Fibroblast of mammary gland (primary cell): ENCODE data around the gene ERBIN.
A peak's percentile ranks its signal among the peaks of the same experiment; 100 is the strongest.

Experiments
- DNase-seq: peaks from one replicate; pipeline ENCODE4 v3.0.0-alpha.2; 2010; ENCODE audit warnings: low read depth
- H3K4me3 ChIP-seq: 2 replicates; pipeline ENCODE4 v1.5.1; 2011; ENCODE audit warnings: low read depth, mild to moderate bottlenecking, low read length, moderate library complexity; ENCODE audit not compliant: control insufficient read depth
- TF ChIP-seq, protein P1 (sequence below): conservative IDR thresholded peaks from 2 replicates; pipeline ENCODE4 v1.5.1; 2011; ENCODE audit warnings: low read depth, low read length, inconsistent platforms; ENCODE audit not compliant: control insufficient read depth, insufficient read depth

Gene ERBIN

DNA sequence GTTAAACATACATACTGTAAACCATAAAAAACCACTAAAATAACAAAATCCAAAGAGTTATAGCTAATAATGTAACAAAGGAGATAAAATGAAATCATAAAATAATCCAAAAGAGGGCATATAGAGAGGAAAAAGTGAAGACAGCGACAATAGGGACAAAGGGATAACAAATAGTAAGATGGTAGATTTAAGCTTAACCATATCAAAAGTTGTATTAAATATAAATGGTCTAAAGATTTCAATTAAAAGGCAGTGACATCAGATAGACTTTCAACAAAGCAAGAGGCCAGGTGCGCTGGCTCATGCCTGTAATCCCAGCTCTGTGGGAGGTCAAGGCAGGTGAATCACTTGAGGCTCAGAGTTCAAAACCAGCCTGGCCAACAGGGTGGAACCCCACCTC lies 163.0 kb downstream of the ERBIN start:
- H3K4me3 ChIP-seq = no peak overlapping the region
- TF ChIP-seq, protein P1, sequence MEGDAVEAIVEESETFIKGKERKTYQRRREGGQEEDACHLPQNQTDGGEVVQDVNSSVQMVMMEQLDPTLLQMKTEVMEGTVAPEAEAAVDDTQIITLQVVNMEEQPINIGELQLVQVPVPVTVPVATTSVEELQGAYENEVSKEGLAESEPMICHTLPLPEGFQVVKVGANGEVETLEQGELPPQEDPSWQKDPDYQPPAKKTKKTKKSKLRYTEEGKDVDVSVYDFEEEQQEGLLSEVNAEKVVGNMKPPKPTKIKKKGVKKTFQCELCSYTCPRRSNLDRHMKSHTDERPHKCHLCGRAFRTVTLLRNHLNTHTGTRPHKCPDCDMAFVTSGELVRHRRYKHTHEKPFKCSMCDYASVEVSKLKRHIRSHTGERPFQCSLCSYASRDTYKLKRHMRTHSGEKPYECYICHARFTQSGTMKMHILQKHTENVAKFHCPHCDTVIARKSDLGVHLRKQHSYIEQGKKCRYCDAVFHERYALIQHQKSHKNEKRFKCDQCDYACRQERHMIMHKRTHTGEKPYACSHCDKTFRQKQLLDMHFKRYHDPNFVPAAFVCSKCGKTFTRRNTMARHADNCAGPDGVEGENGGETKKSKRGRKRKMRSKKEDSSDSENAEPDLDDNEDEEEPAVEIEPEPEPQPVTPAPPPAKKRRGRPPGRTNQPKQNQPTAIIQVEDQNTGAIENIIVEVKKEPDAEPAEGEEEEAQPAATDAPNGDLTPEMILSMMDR = no peak
- DNase-seq = no peak

GRCh38 chr5:66100851-66101250 lies 174.5 kb downstream of the ERBIN start:
- no peak overlapping the region for H3K4me3 ChIP-seq
- no peak for DNase-seq
- TF ChIP-seq, protein P1 = no peak

DNA sequence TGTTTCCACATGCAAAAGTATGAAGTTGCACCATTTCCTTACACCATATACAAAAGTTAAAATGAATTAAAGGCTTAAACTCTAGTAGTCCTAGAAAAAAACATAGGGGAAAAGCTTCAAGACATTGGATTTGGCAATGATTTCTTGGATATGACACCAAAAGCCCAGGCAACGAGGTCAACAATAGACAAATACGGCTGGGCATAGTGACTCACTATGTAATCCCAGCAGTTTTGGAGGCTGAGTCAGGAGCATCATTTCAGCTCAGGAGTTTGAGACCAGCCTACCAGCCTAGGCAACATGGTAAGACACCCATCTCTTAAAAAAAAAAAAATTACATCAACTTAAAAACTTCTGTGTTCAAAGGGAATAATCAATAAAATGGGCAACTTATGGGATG lies 186.8 kb downstream of the ERBIN start:
- H3K4me3 ChIP-seq = no peak overlapping the region
- DNase-seq = peak; percentile 83
- TF ChIP-seq, protein P1 = no peak

GRCh38 chr5:66118304-66118703 lies 191.9 kb downstream of the ERBIN start:
- TF ChIP-seq, protein P1 = no peak
- no peak for DNase-seq
- H3K4me3 ChIP-seq = no peak overlapping the region

- TF ChIP-seq, protein P1 = no peak
- H3K4me3 ChIP-seq = no peak overlapping the region
- DNase-seq = peak; percentile 57
These were observed 196.1 kb downstream of the ERBIN start for GRCh38 chr5:66122379-66123034.

GRCh38 chr5:66129144-66129543 lies 202.8 kb downstream of the ERBIN start:
- TF ChIP-seq, protein P1 = no peak
- H3K4me3 ChIP-seq = no peak overlapping the region

DNA sequence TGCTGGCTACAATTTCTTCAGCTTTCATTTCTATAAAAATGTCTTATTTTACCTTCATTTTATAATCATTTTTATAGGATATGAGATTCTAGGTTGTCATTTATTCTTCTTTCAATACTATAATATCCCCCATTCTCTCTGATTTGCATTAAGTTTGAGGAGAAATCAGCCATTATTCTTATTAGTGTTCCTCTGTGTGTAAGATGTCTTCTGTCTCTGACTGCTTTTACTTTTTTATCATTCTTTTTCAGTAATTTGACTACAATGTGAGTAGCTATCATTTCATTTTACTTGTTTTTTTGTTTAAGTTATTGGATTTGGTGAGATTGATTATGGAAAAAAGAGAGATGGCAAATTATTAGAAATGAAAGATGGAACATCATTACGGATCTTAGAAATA lies 204.1 kb downstream of the ERBIN start:
- TF ChIP-seq, protein P1 = no peak
- no peak for DNase-seq
- no peak overlapping the region for H3K4me3 ChIP-seq

More at GRCh38 chr5:66129144-66129543, 202.8 kb downstream of the ERBIN start:
- DNase-seq = no peak
